A673 (cell line): ENCODE data around the gene NUDC.
"Not testable (repeated sequence)": the region's sequence is repeated elsewhere in the genome, so short reads cannot be mapped to it uniquely, and the experiment has no call there.

ENCODE experiments used
- CTCF ChIP-seq: fragments of 300-800, 200-600 bp; sonication (generic); conservative IDR thresholded peaks from 2 replicates; pipeline ENCODE4 v1.5.1; 2017; ENCODE audit warnings: low read depth, mild to moderate bottlenecking, antibody characterized with exemption, low read length, moderate library complexity, mixed read lengths
- EZH2 ChIP-seq: fragments of 200-600 bp; sonication (generic); IDR thresholded peaks from 2 replicates; pipeline ENCODE4 v1.6.1; 2017; ENCODE audit warnings: borderline replicate concordance, low read depth, mild to moderate bottlenecking, mixed read lengths, antibody characterized with exemption, low read length; ENCODE audit not compliant: poor library complexity, severe bottlenecking

GRCh38 chr1:26881611-26882010 is 39.9 kb upstream of the NUDC start:
- not testable (repeated sequence) for TF ChIP-seq CTCF, EZH2
